Muscle of back (tissue), 11 donors: ENCODE results near the gene MFSD12. TPM values are rescaled to one million over a fixed set of nuclear protein-coding genes. Genes with fewer than 3 reads are reported as not detected.
"Not testable (repeated sequence)": the region's sequence is repeated elsewhere in the genome, so short reads cannot be mapped to it uniquely, and the experiment has no call there.

ENCODE experiments used
- DNase-seq, 3 donors: peaks; one replicate each; pipeline versions ENCODE4 v3.0.0 to v3.0.0-alpha.2; 2013
- polyA plus RNA-seq, 10 donors: library from polyadenylated mRNA; unstranded; fragments of 120-200 nt; gene quantifications; one replicate each; pipeline ENCODE4 v1.2.1, GENCODE V29; 2013; ENCODE audit not compliant: insufficient read length in 10 of 10

Gene MFSD12
- polyA plus RNA-seq, 10 donors = 21.7 to 34.5 (median 25.9) TPM

DNA sequence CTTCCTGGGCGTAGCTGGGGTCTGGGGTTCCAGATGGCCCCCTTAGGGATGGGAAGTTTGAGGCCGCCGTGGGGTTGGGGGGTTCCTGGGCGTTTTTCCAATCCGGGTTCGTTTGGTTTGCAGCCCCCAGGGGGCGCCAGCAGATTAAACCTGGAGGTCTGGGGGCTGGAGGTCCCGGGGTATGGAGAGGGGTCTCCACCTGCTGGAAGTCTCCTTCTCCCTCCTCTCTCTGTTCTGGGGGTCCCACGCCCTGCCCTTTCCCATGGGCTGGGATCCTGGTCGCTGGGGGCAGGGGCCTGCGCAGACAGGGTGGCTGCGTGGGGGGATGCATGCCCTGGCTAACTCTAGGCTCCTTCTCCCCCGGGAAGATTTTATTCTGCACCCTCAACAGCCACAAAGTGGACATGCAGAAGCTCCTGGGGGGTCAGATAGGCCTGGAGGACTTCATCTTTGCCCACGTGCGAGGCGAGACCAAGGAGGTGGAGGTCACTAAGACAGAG lies 28.8 kb upstream of the MFSD12 start:
- no peak for DNase-seq

GRCh38 chr19:3585301-3586126 lies 28.1 kb upstream of the MFSD12 start, which contains the start of gene GIPC3:
GIPC3 (plus strand) TSS chr19:3585478; CDS start chr19:3585598, 120 bp downstream.
- DNase-seq = no peak

DNA sequence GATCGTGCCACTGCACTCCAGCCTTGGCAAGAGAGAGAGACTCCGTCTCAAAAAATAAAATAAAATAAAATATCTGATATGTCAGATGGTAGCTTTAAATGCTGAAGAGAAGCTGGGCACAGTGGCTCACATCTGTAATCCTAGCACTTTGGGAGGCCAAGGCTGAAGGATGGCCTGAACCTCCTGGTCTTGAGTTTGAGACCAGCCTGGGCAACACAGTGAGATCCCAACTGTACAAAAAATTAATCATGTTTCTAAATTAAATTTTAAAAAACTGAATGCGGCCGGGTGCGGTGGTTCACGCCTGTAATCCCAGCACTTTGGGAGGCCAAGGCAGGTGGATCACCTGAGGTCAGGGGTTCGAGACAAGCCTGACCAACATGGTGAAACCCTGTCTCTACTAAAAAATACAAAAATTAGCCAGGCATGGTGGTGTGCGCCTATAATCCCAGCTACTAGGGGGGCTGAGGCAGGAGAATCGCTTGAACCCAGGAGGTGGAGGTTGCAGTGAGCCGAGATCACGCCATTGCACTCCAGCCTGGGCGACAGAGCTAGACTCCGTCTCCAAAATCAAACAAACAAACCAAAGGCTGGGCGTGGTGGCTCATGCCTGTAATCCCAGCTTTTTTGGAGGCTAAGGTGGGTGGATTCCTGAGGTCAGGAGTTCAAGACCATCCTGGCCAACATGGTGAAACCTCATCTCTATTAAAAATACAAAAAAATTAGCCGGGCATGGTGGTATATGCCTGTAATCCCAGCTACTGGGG lies 26.8 kb upstream of the MFSD12 start:
- not testable (repeated sequence) for DNase-seq

GRCh38 chr19:3581792-3582191 lies 24.4 kb upstream of the MFSD12 start:
- DNase-seq = not testable (repeated sequence)

GRCh38 chr19:3580156-3580934 lies 23.0 kb upstream of the MFSD12 start:
- DNase-seq = peak; percentile 33 to 69 (median 67)

DNA sequence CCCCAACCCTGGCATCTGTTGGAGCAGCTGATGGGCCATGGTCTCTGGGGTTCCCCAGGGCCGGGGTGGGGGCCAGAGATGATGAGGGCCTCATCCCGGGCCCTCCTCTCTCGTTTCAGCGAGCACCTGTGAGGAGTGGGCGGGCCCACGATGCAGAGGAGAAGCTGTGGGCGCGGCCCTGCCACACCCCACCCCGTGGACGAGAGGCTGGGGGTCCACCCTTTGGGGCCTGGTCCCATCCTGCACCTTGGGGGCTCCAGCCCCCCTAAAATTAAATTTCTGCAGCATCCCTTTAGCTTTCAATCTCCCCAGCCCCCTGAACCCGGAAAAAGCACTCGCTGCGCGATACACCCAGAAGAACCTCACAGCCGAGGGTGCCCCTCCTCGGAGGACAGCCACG lies 21.0 kb upstream of the MFSD12 start:
- no peak for DNase-seq

GRCh38 chr19:3577723-3578344 lies 20.4 kb upstream of the MFSD12 start:
- DNase-seq = no peak

DNA sequence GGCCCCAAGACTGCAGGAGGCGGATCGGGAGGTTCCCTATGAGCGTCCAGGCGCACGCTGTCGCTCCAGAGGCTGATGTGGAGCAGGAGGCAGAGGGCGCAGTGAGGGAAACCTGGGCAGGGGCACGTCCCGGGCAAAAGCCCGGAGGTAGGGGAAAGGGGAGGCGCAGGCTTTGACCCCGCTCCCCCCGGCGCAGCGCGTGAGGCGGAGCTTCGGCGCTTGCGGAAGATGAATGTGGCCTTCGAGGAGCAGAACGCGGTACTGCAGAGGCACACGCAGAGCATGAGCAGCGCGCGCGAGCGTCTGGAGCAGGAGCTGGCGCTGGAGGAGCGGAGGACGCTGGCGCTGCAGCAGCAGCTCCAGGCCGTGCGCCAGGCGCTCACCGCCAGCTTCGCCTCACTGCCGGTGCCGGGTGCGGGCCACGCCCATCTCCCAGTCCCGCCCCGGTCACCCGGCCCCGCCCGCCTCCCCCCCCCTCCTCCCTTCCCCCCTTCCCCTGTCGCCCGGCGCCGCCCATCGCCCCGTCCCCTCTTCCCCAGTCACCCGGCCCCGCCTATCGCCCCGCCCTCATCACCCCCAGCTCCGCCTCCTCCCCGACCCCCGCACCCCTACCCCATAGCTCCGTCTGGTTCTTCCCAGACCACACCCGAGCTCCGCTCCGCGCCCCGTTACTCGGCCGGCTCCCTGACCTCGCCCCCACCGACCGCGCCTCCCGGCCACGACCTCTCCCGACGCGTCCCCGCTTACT lies 19.5 kb upstream of the MFSD12 start:
- DNase-seq = peak; percentile 53 to 85 (median 76)

DNA sequence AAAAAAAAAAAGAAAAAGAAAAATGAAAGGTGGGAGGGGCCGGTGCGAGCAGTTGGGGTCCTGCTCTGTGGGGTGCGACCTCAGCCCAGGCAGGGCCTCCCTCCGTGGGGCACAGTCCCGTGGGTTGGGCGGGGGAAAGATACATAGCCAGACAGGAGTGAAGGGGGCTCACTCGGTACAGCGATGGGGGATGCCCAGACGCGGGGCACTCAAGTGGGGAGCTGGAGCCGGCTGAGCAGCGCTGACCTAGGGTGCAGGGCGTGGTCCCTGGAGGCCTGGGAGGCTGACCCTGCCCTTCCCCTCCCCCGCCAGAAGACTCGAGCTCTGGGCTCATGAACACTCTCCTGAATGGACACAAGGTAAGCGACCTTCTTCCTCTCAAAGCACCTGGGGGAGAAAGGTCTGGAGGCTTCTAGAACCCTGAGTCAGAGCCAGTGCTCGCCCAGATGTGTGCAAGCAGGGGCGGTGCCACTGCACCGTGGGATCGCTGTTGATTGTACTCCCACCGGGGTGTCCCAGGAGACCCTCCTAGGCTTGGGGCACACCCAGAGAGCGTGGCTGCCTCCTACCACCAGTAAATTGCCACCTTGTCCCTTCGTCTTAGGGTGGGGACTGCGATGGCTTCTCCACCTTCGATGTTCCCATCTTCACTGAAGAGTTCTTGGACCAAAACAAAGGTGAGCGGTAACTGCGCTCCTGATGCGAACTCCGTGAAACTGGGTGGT lies 18.7 kb upstream of the MFSD12 start:
- DNase-seq = no peak

DNA sequence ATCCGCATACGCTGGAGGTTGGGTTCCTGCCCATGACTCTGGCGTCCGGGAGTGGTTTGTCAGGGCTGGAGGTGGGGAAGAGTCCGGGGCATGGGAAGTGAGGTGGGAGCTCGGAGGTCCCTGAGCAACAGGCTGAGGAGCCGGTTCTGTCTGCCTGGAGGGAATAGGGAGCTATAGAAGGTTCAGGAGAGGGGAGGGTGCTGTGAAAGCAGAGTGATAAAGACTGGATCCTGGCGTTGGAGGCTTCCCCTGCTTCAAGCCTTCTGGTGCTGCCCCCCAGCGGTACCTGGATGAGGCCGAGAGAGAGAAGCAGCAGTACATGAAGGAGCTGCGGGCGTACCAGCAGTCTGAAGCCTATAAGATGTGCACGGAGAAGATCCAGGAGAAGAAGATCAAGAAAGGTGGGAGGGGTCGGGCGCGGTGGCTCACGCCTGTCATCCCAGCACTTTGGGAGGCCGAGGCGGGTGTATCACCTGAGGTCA lies 17.9 kb upstream of the MFSD12 start:
- DNase-seq = no peak

- DNase-seq = peak; percentile 70 to 82 (median 75)
Measured at GRCh38 chr19:3573858-3574637, 16.7 kb upstream of the MFSD12 start.

- DNase-seq = no peak
Measured at GRCh38 chr19:3573162-3573857, 15.9 kb upstream of the MFSD12 start.

GRCh38 chr19:3572855-3573161 lies 15.4 kb upstream of the MFSD12 start, which contains the start of gene HMG20B:
HMG20B (plus strand) TSS chr19:3572944; CDS start chr19:3573310, 366 bp downstream.
- no peak for DNase-seq

- DNase-seq = peak; percentile 100
Measured at GRCh38 chr19:3572132-3572854, 14.9 kb upstream of the MFSD12 start.

DNA sequence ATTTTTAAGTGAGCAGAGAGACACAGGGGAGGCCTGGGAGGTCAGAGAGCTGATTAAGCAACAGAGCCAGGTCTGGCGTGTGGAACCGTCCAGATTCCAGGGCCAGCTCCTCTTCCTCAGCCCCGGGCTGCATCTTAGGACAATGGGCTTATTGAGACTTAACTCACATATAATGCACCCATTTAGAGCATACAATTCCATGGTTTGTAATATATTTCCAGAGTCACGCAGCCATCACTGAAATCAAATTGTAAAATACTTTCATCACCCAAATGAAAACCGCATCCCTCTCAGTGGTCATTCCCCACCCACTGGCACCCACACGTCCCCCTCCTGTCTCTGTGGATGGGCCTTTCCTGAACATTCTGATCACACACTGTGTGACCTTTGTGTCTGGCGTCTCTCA lies 13.2 kb upstream of the MFSD12 start:
- no peak for DNase-seq

GRCh38 chr19:3570042-3570441 lies 12.7 kb upstream of the MFSD12 start:
- DNase-seq = not testable (repeated sequence)

GRCh38 chr19:3565139-3565538 lies 7.8 kb upstream of the MFSD12 start:
- no peak for DNase-seq
